Tibial artery (tissue), 4 donors: ENCODE results near the gene LCN12.

Experiments
- DNase-seq, 2 donors: peaks; one replicate each; pipeline ENCODE4 v3.0.0-alpha.2; 2019
- H3K27ac ChIP-seq, 2 donors: fragments of 200-600 bp; sonication (generic) in 1 of 2; 1 replicate in 1 of 2; 2 replicates in 1 of 2; pipeline ENCODE4 v1.5.1; 2018 to 2019; ENCODE audit warnings: mild to moderate bottlenecking in 1 of 2
- H3K27me3 ChIP-seq, 2 donors: fragments of 200-600 bp; sonication (generic) in 1 of 2; one replicate each; pipeline versions ENCODE4 v1.5.1 to v1.6.0; 2016 to 2019
- H3K36me3 ChIP-seq, 3 donors: fragments of 200-600 bp; sonication (generic) in 2 of 3; one replicate each; pipeline ENCODE4 v1.5.1; 2016 to 2019; ENCODE audit warnings: mild to moderate bottlenecking in 2 of 3
- H3K4me1 ChIP-seq, 4 donors: fragments of 200-600 bp; sonication (generic) in 2 of 4; 1 replicate in 3 of 4; 2 replicates in 1 of 4; pipeline ENCODE4 v1.5.1; 2016 to 2019
- H3K4me3 ChIP-seq, 2 donors: fragments of 200-600 bp; sonication (generic) in 1 of 2; 1 replicate in 1 of 2; 2 replicates in 1 of 2; pipeline ENCODE4 v1.5.1; 2018 to 2019; ENCODE audit warnings: mild to moderate bottlenecking in 2 of 2
- H3K9me3 ChIP-seq, 3 donors: fragments of 200-600 bp; sonication (generic) in 1 of 3; one replicate each; pipeline ENCODE4 v1.5.1; 2016 to 2019
- CTCF ChIP-seq, 2 experiments: fragments of 200-600 bp in 1 of 2; fragments of 450-650 bp in 1 of 2; IDR thresholded peaks; one replicate each; pipeline ENCODE4 v1.5.1; 2017 to 2019; ENCODE audit warnings: antibody characterized with exemption in 2 of 2, mild to moderate bottlenecking in 1 of 2, moderate library complexity in 1 of 2
- intact Hi-C: fragments of 100-400 bp; cut with DNase I; formaldehyde crosslinking; loops from one replicate; pipeline ENCODE4 v1.15.0; 2023; ENCODE audit warnings: low total_unique reads

LCN12 gene

GRCh38 chr9:136997371-136997770 lies 45.3 kb downstream of the LCN12 start:
- no peak for DNase-seq
- peaks cover 0 to 34% (median 27%) of the 10 kb centered on the region in 4 donors for H3K4me1 ChIP-seq
- H3K27ac ChIP-seq, result no peak overlapping the region
- no peak overlapping the region for H3K4me3 ChIP-seq
- H3K27me3 ChIP-seq, result peaks cover 0 to 35% of the 10 kb centered on the region in 2 donors
- no peaks in the 10 kb centered on the region for H3K36me3 ChIP-seq
- H3K9me3 ChIP-seq, result no peaks in the 10 kb centered on the region
- intact Hi-C loops, result no loop called here
- TF ChIP-seq CTCF (IDR thresholded peaks at IDR 0.05), result no peak

GRCh38 chr9:136997830-136998234 lies 45.8 kb downstream of the LCN12 start:
- Histone ChIP-seq H3K36me3 (no peaks in the 10 kb centered on the region), H3K4me3 (no peak overlapping the region), H3K27ac (no peak overlapping the region), H3K9me3 (no peaks in the 10 kb centered on the region), H3K4me1 (peaks cover 0 to 29% (median 25%) of the 10 kb centered on the region in 4 donors), H3K27me3 (peaks cover 0 to 35% of the 10 kb centered on the region in 2 donors)
- intact Hi-C loops, result no loop called here
- DNase-seq, result no peak
- TF ChIP-seq CTCF (IDR thresholded peaks at IDR 0.05), result no peak

- DNase-seq, result no peak
- no peaks in the 10 kb centered on the region for H3K36me3 ChIP-seq
- H3K4me1 ChIP-seq, result peaks cover 0 to 18% (median 14%) of the 10 kb centered on the region in 4 donors
- TF ChIP-seq CTCF (IDR thresholded peaks at IDR 0.05), result no peak
- H3K27ac ChIP-seq, result no peak overlapping the region
- no peak overlapping the region for H3K4me3 ChIP-seq
- H3K9me3 ChIP-seq, result no peaks in the 10 kb centered on the region
- intact Hi-C loops, result no loop called here
- H3K27me3 ChIP-seq, result peaks cover 0 to 25% of the 10 kb centered on the region in 2 donors
Measured at GRCh38 chr9:137000177-137000930, 48.3 kb downstream of the LCN12 start.

- Histone ChIP-seq H3K4me1 (peaks cover 0 to 1% (median 0%) of the 10 kb centered on the region in 4 donors), H3K27me3 (peaks cover 0 to 12% of the 10 kb centered on the region in 2 donors), H3K36me3 (peaks cover 0 to 1% (median 0%) of the 10 kb centered on the region in 3 donors), H3K4me3 (no peak overlapping the region), H3K9me3 (no peaks in the 10 kb centered on the region), H3K27ac (no peak overlapping the region)
- no peak for DNase-seq
- intact Hi-C loops, result no loop called here
- no peak for TF ChIP-seq CTCF (IDR thresholded peaks at IDR 0.05)
Measured at GRCh38 chr9:137001857-137002645, 50.0 kb downstream of the LCN12 start.

GRCh38 chr9:137002646-137003041 lies 50.6 kb downstream of the LCN12 start:
- Histone ChIP-seq H3K4me3 (no peak overlapping the region), H3K4me1 (no peaks in the 10 kb centered on the region), H3K27me3 (peaks cover 0 to 6% of the 10 kb centered on the region in 2 donors), H3K9me3 (no peaks in the 10 kb centered on the region), H3K27ac (no peak overlapping the region), H3K36me3 (peaks cover 0 to 7% (median 4%) of the 10 kb centered on the region in 3 donors)
- no peak for TF ChIP-seq CTCF (IDR thresholded peaks at IDR 0.05)
- intact Hi-C loops, result no loop called here
- no peak for DNase-seq
